ENCODE data around the gene FA2H.
"Not testable (repeated sequence)": the region's sequence is repeated elsewhere in the genome, so short reads cannot be mapped to it uniquely, and the experiment has no call there.

The FA2H gene

DNA sequence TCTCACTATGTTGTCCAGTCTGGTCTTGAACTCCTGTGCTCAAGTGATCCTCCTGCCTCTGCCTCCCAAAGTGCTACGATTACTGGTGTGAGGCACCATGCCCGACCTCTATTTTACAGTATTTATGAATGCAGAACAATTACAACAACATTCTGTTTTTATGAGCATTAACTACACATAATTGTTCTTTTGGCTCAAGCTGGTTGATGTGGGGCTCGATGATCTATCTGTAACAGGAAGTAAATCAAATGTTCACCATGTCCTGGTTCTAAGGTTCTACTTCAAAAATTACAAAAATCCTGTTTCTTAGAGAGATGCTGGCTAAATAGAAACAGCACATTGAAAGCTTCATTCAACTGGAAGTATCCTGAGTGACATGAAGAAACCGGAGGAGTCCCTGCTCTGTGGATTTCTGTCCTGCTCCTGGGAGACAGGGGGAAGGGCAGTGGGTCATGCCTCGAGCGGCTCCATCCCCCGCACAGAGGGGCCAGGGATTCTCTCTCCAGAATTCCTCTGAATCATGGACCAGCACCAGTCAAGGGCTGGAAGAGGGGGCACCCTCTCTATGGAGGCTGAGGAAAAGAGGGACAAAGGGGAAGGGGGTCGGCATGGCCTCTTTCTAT lies 31.5 kb downstream of the FA2H start:
- no peak for DNase-seq (ENCODE audit: low read depth)

DNA sequence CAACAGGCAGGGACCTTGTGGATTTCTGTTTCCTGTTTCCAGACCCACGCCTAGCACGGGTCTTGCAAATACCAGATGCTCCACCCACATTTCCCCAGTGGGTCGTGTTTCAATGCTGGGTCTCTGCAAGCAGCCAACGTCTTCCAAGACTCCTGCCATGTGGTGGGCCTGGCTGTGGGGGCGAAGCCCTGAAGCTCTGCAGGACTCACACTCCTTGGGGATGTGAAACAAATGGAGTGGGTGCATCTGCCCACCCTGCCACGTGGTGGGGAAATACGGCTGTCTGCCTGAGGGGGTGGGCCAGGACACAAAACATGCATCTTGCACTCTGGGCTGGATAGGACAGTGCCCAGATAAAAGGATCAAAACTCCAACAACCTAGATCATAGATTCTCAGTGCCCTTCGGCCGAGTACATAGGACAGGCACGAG lies 32.6 kb downstream of the FA2H start:
- DNase-seq (ENCODE audit: low read depth): no peak

DNA sequence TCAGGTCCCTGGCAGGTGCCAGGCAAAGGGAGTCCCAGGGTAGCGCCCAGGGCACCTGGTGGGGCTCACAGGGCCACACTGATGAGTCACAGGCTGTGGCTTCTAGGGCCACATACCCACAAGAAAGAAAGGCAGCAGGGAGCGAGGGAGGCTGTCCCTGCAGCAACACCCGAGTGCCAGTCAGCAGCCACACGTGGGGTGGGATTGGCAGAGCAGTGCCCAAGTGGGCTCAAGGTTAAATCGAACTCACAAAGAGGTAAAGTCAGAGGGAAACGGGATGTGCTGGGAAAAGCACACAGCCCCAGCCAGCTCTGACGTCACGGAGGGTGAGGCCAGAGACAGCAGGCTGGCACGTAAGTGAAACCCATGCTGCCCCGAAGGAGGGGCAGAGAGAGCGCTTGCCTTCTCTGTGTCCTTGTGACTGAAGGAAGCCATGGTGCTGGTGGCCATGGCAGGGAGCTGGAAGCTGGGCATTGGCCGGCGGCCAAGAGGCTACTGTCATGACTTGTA lies 33.8 kb downstream of the FA2H start:
- DNase-seq (ENCODE audit: low read depth): no peak

DNA sequence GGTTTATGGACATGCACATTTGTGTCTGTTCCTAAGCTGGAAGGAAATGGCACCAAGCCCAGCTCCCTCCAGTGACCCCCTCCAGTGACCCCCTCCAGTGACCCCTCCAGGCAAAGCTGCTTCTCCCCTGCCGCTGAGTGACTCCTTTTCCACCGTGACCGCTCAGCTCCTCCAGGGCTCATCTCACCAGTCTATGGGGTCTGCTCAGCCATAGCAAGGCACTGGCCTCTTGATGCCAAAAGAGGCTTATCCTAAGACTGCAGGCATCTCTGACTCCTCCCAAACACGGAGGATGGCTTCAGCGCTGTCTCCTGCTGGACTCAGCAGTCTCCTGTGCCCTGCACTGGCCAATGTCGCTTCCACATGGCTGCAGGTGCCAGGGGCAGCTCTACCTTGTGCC lies 35.3 kb downstream of the FA2H start:
- DNase-seq (ENCODE audit: low read depth): no peak

DNA sequence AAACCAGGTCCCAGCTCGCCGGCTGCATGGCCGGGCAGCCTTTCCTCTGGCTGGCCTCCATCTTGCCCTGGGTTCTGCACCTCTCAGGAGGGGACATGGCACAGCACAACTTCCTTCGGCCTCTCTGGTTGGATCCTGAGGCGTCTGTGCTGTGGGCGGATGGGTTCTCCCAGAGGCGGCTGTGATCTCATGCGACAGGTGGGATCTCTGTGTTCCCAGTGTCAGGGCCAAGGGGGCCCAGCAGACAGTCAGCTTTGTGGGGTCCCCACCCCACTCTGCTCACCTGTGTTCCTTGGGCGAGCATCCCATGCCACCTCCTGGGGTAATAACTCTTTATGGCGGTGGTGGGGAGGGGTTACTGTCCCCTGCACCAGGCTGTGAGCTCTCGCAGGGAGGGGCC lies 35.8 kb downstream of the FA2H start:
- DNase-seq (ENCODE audit: low read depth): no peak

DNA sequence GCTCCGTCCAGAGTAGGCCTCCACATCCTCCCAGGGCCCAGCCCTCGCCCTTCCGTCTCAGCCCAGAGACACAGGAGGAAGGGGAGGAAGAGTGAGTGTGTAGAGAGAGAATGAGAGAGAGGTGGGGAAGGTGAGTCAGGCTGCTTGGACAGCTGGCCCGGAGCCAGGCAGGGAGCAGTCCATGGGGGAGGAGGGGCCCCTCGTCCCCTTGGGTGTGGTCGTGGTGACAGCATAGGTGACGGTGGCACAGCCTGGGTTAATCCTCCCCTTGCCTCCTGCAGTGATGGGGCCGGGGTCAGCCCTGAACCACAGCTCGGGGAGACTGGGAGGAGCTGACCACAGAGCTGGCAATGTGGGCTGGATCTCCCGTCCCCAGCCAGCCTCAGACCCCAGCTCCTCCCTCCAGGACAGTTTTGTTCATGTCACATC lies 36.5 kb downstream of the FA2H start:
- no peak for DNase-seq (ENCODE audit: low read depth)

DNA sequence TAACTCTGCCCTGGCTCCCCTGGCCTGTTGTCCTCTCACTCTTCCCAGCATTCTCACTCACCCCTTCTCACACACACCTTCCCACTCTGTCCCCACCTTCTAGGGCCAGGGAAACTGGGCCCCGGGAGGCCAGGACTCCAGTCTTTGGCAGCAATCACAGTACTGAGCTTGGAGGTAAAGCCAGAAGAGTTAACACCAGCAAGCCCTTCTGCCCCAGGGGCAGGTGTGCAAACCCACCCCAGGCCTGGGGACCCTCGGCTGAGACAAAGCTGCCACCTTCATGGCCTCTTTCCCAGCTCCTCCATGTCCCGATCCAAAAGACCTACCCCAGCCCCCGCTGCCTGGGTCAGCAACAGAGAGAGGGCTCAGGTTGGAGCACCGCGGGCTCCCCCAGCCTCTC lies 37.1 kb downstream of the FA2H start:
- DNase-seq (ENCODE audit: low read depth): no peak

DNA sequence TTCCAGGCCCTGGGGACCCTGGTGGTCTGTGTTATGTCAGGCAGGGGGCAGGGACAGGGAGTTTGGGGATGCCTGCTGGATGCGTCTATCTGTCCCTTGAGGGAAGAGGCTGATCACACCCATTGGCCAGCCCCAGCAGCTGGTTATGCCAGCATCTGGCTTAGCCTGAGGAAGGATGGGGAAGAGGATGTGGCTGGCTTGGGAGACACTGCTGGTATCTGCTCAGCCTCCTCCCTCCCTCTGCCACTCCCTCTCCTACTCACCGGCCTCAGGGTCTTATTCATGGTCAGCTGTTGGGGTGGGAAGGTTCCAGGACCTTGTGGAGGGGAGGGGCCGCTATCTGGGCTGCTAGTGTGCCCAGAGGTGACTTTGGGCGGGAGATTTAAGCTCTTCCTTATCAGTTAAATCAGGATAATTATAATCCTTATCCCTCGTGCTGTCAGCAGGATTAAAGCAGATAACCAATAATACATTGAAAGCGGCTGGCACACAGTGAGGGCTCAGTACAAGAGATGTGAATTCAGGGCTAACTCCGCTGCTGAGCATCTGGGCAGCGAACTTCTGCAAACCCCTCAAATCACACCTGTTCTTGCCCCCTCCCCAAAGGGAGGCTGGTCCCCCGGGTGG lies 38.0 kb downstream of the FA2H start:
- DNase-seq (ENCODE audit: low read depth): no peak

DNA sequence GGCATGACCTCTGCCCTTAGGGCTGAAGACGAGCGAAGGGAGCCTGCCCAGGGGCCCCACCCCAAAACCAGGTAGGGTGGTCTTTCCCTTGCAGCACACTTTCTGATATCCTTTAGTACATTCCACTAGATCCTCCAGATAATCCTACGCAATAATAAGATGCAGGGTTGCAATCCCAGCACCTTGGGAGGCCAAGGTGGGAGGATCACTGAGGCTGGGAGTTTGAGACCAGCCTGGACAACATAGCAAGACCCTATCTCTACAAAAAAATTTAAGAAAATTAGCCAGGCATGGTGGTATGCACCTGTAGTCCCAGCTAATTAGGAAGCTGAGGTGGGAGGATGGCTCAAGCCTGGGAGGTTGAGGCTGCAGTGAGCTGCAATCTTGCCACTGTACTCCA lies 39.1 kb downstream of the FA2H start:
- DNase-seq (ENCODE audit: low read depth): no peak

DNA sequence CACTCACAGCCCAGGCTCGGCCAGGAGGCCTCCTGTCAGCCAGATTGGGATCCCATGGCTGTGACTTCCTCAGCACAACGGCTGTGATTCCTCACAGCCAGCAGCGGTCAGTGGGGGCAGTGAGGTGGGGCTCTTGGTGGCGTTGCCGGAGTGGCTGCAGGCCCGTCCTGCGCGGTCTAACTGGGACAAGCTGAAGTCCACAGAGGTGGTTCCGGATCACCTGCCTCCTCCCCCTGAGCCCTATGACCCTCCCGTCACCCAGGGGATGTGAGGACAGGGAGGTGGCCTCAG lies 39.5 kb downstream of the FA2H start:
- DNase-seq (ENCODE audit: low read depth): no peak

DNA sequence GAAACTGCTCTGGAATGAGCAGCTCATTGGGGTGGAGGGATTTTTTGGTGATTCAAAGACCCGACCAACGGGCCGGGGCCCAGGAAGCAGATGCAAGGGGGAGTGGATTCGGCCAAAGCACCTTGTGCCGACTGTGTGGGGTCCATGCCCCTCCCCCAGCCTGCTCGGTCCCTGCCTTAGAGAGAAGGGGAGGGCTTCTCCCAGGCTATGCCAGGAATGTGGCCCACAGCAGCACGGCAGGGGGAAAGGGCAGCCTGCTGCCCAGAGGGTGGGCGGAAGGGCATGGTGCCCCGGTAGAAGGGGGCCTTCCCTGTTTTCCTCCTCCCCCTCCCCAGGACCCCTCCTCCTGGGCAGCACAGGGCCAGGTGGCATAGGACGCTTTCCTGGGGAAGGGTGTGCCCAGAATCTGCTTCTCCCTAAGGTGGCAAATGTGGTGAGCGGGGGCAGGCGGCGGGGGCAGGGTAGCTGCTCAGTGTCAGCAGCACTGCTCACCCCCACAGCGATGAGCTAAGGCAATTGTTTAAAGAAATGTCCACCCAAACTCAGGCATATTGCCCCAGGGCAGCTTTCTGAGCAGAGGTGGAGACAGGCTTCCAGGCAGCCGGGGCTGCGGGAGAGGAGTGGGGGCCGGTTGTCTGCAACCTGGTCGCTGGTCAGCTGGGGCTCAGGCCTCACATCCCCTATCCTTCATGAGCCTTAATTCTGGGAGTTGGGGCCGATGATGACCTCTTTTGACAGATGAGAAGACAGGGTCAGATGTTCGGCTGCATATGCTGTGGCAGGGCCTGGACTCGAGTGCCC lies 40.1 kb downstream of the FA2H start:
- no peak for DNase-seq (ENCODE audit: low read depth)

DNA sequence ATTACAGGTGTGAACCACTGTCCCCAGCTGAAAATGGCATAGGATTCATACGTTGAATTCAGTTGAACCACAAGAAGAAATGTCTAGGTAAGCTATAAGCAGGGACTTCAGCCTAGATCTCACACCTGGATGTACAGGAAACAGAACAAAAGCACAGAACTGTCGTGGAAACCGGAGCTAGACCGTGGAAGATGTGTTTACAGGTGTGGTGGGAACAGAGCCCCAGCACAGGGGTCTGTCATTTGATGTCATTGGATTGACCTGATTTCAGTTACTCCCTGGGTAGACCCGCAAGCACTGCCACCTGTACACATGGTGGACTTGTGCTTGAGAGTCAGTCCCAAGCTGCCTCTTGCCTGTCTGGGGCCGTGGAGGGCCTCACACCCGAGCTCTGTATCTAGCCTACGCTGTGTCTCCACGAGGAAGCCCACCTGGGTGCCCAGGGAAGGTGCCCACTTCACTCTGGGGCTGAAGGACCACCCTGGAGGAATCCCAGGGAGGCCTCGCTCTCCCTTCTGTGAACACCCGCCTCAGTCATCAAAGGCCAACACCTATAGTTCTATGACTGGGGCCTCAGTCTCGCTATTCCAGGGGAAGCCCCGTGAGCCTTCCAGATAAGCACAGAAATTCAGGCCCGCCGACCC lies 41.8 kb downstream of the FA2H start:
- no peak for DNase-seq (ENCODE audit: low read depth)

DNA sequence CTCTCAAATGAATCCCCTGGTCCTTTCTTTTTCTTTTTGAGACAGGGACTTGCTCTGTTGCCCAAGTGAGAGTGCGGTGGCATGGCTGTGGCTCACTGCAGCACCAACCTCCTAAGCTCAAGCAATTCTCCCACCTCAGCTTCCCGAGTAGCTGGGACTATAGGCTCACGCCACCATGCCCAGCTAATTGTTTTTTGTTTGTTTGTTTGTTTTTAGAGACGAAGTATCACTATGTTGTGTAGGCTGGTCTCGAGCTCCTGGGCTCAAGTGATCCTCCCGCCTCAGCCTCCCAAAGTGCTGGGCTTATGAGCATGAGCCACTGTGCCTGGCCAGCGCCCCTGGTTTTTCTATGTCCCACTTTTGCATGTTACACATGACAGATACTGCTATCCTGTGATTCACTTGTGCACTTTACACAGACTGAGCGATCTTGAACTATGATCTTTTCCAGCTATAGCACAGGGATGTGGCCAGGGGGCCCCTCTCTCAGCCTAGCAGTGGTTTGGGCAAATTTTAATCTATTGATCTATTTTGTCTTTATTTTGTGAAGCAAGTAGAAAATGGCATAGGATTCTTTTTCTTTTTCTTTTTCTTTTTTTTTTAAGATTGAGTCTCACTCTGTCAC lies 42.7 kb downstream of the FA2H start:
- no peak for DNase-seq (ENCODE audit: low read depth)

DNA sequence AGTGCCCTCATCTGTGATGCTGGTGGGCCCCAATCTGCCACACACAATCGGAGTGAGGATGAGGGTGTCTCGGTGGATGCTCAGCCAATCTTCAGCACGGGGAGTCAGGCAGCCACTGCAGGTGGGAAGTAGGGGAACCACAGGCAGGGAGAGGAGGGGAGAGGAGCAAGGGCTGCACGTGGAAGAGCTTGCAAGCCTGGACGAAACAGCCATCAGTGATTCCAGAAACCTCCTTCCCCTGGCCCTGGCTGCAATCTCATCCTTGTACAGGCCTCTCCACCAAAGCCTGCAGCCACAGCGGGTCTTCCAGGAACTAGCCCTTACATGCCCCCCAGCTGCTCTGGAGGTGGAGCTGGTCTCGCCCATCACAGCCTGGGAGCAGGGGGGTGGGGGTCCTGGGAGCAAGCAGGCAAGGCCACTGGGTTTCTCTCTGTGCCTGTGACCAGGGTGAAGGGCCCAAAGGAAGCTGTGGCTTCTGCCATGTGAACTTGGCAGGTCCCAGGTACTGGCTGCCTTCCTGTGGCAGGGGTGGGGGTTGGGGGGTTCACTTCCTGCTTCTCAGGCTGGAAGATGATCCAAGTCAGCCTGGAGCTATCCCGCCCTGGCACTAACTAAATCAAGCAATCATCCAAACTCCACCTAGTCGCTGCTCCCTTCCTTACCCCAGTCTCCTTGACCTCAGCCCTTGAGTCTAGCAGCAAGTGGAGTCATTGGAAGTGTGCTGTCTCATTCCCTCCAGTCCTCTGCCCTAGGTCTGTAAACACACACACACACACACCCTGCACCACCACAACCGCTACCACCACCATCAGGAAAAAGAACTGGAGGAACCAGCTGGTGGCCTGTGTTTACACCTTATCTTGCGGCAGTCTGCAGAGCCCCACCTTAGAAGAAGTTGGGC lies 44.6 kb downstream of the FA2H start:
- no peak for DNase-seq (ENCODE audit: low read depth)

DNA sequence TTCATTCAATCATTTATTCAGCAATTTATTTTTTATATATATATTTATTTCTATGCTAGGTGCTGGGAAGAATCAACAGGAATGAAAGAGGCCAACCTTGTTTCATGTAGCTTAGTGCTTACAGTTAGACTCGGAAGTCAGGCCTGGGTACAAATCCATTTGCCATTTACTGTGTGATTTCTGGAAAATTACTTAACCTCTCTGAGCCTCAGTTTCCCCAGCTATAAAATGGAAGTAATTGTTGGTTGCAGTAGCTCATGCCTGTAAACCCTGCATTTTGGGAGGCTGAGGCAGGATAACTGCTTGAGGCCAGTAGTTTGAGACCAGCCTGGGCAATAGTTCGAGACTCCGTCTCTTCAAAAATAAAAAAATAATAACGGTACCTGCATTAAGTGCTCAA lies 46.7 kb downstream of the FA2H start:
- no peak for DNase-seq (ENCODE audit: low read depth)

DNA sequence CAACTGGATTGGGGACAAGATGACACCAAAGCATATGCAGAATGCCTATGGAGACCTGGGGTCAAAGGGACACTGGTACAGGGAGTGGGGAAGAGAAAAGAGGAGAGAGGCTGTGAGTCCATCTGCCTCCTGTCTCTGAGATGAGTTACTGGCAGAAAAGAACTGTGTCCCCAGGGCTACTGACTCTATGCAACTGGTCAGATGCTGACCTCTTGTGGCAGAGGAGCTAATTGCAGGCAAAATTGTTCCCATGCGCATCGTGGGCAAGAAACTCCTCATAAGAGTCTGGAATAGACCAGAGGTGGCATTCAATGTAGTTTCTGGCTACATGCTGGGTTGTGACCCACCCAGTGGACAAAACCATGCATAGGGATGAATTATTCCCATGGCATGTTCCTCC lies 47.9 kb downstream of the FA2H start:
- DNase-seq (ENCODE audit: low read depth): no peak

DNA sequence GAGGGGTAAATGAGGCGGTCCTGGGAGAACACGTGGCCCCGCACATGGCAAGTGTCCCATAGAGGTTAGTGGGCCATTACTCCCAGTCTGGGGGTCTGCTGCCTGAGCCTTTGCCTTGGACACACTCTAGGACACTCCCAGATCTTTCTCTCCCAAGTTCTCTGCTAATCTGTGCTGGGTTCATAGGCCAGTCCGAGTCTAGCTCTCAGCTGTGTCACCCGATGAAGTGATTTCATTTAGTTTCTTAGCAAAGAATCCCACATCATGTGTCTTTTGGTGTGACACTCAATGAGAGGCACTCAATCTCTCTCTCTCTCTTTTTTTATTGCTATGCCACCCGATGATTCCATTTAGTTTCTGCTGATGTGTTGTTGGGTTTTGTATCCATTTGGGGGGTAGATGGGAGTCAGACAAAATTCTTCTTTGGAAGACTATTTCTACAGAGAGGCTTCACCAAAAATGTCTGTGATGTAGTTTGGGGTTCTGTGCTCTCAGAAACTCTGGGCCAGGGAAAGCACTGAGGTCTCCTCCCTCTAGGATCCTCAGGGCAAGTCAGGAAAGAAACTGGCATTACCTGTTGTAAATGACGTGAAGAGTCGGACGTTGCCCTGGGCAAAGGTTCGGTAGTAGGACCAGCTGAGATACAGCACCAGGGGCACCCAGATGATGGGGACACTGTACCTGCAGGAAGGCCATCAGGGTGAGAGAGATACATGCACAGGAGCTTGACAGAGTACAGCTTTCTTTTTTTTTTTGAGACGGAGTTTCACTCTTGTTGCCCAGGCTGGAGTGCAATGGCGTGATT lies 48.8 kb downstream of the FA2H start:
- DNase-seq (ENCODE audit: low read depth): no peak

DNA sequence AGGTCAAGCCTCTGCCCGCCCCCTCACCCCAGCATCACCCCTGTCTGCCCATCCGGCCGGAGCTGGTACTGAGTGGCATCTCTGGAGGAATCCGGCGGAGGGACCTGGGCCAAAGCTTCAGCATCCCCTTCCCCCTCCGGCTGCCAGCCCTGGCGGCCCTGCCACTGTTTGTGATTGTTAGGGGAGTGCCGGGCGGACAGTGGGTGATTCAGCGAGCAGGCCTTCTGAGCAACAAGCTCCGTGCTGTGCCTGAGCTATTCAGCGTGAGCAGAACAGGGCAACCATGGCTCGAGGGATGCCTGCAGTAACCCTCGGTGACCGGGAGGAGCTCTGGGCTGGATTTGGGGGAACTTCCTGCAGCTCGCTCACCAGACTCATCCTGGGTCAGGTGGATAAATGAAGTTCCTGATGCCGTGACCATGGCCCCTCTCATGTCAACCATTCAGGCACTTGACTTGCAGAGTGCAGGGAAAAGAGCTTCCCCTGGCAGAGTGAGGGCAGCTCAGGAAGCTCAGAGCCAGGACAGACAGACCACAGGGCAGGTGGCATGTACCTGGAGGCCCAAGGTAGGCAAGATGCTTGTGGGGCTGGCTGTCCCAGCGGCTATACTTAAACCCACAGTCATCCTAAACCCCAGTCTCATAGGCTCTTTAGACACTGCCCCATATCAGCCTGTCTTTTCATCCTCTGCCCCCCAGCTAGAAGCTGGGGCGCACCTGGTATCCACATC lies 49.6 kb downstream of the FA2H start:
- DNase-seq (ENCODE audit: low read depth): peak; percentile 52

DNA sequence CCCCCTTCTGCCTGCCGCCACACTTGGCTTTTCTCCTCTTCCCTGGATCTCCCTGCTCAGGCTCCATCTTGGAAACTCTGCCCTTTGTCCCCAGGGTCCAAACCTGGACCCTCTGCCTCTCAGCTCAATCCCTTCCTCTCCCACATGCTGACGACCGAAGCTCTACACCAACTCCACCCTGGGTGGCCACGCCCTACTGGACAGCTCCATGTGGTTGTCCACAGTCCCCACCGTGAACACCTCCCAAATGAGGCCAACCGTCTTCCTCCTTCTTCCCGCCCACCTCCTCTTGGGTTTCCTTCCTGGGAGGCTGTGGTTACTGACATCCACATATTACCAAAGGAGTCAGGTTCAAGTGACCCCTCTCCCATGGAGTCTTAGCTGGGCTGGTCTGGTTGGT lies 51.4 kb downstream of the FA2H start:
- DNase-seq (ENCODE audit: low read depth): no peak

DNA sequence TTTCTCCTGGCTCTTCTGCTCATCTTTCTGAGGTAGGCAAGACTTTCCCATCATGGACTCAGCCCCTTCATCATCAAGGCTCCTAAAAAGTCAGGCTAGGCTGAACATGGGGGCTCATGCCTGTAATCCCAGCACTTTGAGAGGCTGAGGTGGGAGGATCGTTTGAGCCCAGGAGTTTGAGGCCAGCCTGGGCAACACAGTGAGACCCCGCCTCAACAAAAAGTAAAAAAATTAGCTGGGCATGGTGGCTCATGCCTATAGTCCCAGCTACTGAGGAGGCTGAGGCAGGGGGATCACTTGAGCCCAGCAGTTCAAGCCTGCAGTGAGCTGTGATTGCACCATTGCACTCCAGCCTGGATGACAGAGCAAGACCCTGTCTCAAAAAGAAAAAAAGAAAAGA lies 52.5 kb downstream of the FA2H start:
- not testable (repeated sequence) for DNase-seq (ENCODE audit: low read depth)
